Upper lobe of right lung (tissue), 1 donor: ENCODE data around the gene GGTA1. TPM values are rescaled to one million over a fixed set of nuclear protein-coding genes. Genes with fewer than 3 reads are reported as not detected.
A peak's percentile ranks its signal among the peaks of the same experiment; 100 is the strongest.

Experiments
- ATAC-seq: fragments of 200-7000 bp; cut with Tn5 transposase; one replicate; pipeline ENCODE4 v1.9.1; 2020; ENCODE audit warnings: mild to moderate bottlenecking, moderate library complexity
- DNase-seq: peaks from one replicate; pipeline ENCODE4 v3.0.0-alpha.2; 2020
- H3K27ac ChIP-seq: fragments of 200-600 bp; one replicate; pipeline ENCODE4 v1.8.0; 2022
- H3K27me3 ChIP-seq: fragments of 200-600 bp; one replicate; pipeline ENCODE4 v1.8.0; 2022; ENCODE audit warnings: mild to moderate bottlenecking
- H3K36me3 ChIP-seq: fragments of 200-600 bp; one replicate; pipeline ENCODE4 v1.8.0; 2022
- H3K4me1 ChIP-seq: fragments of 200-600 bp; one replicate; pipeline ENCODE4 v1.8.0; 2022
- H3K4me3 ChIP-seq: fragments of 200-600 bp; one replicate; pipeline ENCODE4 v1.8.0; 2022; ENCODE audit warnings: mild to moderate bottlenecking
- H3K9me3 ChIP-seq: fragments of 200-600 bp; one replicate; pipeline ENCODE4 v1.8.0; 2022
- CTCF ChIP-seq: fragments of 200-600 bp; IDR thresholded peaks from one replicate; pipeline ENCODE4 v1.8.0; 2022; ENCODE audit warnings: antibody characterized with exemption
- intact Hi-C: fragments of 100-400 bp; cut with DNase I; formaldehyde crosslinking; loops from one replicate; pipeline ENCODE4 v1.11.0; 2022
- total RNA-seq: library from RNA; stranded (reverse); fragmentation: NEBNext Ultra II Directional; extraction: Animal tissue kit (Norgen Biotek cat#: 25700); gene quantifications from one replicate; pipeline ENCODE4 v1.2.1, GENCODE V29; 2021
- donor health status: DM: no; HTN: yes; CAD: no; lungs with severe emphysema.

GGTA1 gene
- total RNA-seq, 1 donor from 2014 or later: 9.5 TPM

DNA sequence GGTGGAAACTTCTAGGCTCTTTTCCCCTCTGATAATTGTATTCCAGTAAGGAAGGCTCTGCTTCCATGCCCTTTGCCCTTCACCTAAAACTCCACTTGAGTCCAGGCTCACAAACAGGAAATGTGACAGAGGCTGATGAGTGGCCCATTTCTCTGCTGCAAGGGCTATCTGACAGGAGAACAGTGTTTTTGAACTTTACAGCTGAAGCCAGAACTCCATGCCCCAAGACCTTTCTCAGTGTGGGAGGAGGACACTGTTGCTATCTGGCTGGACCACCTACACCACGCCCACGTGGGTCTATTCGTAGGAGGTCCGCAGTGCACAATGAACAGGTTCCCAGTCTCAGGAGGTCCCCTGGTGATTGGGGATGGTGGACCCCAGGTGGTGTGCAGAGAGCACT, 13.6 kb downstream of the GGTA1 start:
- Histone ChIP-seq H3K9me3 (no peaks in the 10 kb centered on the region), H3K36me3 (no peaks in the 10 kb centered on the region), H3K4me1 (peaks cover 14% of the 10 kb centered on the region), H3K4me3 (no peak overlapping the region), H3K27ac (peak overlapping the region; percentile 67), H3K27me3 (no peaks in the 10 kb centered on the region)
- no peak for TF ChIP-seq CTCF
- DNase-seq: no peak
- ATAC-seq: peak; percentile 64
- intact Hi-C loops: no loop called here

DNA sequence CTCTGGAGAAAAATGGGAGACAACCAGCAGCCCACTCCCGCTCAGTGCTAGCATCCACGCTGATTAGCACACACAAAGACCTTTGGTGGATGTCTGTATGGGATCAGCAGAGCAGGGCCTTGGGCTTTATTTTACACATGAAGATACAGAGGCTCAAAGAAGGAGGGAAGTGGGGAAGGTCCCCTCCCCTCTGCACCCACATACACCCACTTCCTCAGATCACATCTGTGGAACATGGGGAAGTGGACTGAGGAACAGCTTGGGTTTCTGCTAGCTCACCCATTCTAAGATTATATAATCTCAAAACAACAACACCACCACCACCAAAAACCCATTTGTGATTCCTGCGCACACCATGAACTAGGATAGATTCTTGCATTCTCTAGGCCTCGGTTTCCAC, 14.0 kb downstream of the GGTA1 start:
- H3K9me3 ChIP-seq: no peaks in the 10 kb centered on the region
- no peak overlapping the region for H3K4me3 ChIP-seq
- peak overlapping the region; percentile 67 for H3K27ac ChIP-seq
- H3K36me3 ChIP-seq: no peaks in the 10 kb centered on the region
- no peak for TF ChIP-seq CTCF
- DNase-seq (no peak), ATAC-seq (peak; percentile 93)
- H3K4me1 ChIP-seq: peaks cover 14% of the 10 kb centered on the region
- no peaks in the 10 kb centered on the region for H3K27me3 ChIP-seq
- intact Hi-C loops: no loop called here

- peak overlapping the region; percentile 67 for H3K27ac ChIP-seq
- no peaks in the 10 kb centered on the region for H3K9me3 ChIP-seq
- no peak overlapping the region for H3K4me3 ChIP-seq
- peaks cover 14% of the 10 kb centered on the region for H3K4me1 ChIP-seq
- H3K36me3 ChIP-seq: no peaks in the 10 kb centered on the region
- no peak for TF ChIP-seq CTCF
- DNase-seq (no peak), ATAC-seq (no peak)
- intact Hi-C loops: no loop called here
- H3K27me3 ChIP-seq: no peaks in the 10 kb centered on the region
Observed at GRCh38 chr9:121484651-121485446, 14.8 kb downstream of the GGTA1 start.

GRCh38 chr9:121483473-121484031, 16.1 kb downstream of the GGTA1 start:
- peaks cover 14% of the 10 kb centered on the region for H3K4me1 ChIP-seq
- no peak overlapping the region for H3K4me3 ChIP-seq
- DNase-seq (no peak), ATAC-seq (no peak)
- no peak overlapping the region for H3K27ac ChIP-seq
- no peaks in the 10 kb centered on the region for H3K27me3 ChIP-seq
- intact Hi-C loops: no loop called here
- H3K36me3 ChIP-seq: no peaks in the 10 kb centered on the region
- no peak for TF ChIP-seq CTCF
- no peaks in the 10 kb centered on the region for H3K9me3 ChIP-seq

DNA sequence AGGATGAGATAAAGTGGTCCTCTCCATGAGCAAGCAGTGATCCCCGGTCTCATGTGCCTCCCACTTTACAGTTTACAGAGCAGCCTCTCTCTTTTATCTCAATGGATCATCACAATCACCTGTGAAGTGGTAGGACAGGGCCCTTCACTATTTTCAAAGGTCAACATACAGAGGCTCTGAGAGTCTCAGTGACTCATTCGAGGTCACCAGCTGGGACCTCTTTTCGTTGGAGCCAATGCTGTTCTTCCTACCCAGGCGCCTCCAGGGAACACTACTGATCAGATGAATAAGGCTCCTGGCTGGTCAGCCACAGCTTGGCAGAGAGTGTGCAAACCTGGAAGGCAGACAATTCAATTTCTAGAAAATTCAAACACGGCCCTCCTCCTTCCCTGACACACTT, 16.6 kb downstream of the GGTA1 start:
- no peaks in the 10 kb centered on the region for H3K9me3 ChIP-seq
- intact Hi-C loops: no loop called here
- H3K27ac ChIP-seq: no peak overlapping the region
- DNase-seq (no peak), ATAC-seq (peak; percentile 13)
- H3K36me3 ChIP-seq: no peaks in the 10 kb centered on the region
- TF ChIP-seq CTCF: no peak
- H3K4me3 ChIP-seq: no peak overlapping the region
- peaks cover 14% of the 10 kb centered on the region for H3K4me1 ChIP-seq
- H3K27me3 ChIP-seq: no peaks in the 10 kb centered on the region
